Fibroblast of lung (primary cell): Measurements from ENCODE around the gene CTNNA1.

ENCODE experiments used
- CTCF ChIP-seq, 2 donors: IDR thresholded peaks in 1 of 2; conservative IDR thresholded peaks in 1 of 2; 1 replicate in 1 of 2; 2 replicates in 1 of 2; pipeline ENCODE4 v1.5.1; 2011 to 2012; ENCODE audit warnings: low read length in 2 of 2, control low read depth in 1 of 2, inconsistent platforms in 1 of 2, low read depth in 1 of 2, mild to moderate bottlenecking in 1 of 2
- EZH2 ChIP-seq: IDR thresholded peaks from 2 replicates; pipeline ENCODE4 v1.5.1; 2012; ENCODE audit warnings: low read length, control low read depth, mild to moderate bottlenecking; ENCODE audit errors: missing control alignments

- TF ChIP-seq CTCF (conservative IDR thresholded peaks at IDR 0.05 in 1 of 2, IDR thresholded peaks at IDR 0.05 in 1 of 2; ENCODE audit: low read depth in 1 of 2, low read length in 2 of 2) = no peak
- no peak for TF ChIP-seq EZH2
Measured at GRCh38 chr5:138980441-138980840, 227.2 kb downstream of the CTNNA1 start.
